T-helper 9 cell (primary cell): ENCODE data around the gene AMY2B.
A peak's percentile ranks its signal among the peaks of the same experiment; 100 is the strongest.
"Not testable (repeated sequence)": the region's sequence is repeated elsewhere in the genome, so short reads cannot be mapped to it uniquely, and the experiment has no call there.

Experiments used
- DNase-seq: peaks from one replicate; pipeline ENCODE4 v3.0.0-alpha.2; 2020
- total RNA-seq, 2 donors: gene quantifications; one replicate each; lab custom pipeline; 2026; lab: John Stamatoyannopoulos, UW

Gene AMY2B
- total RNA-seq = 17.6 to 17.9 reads per million in 2 donors

DNA sequence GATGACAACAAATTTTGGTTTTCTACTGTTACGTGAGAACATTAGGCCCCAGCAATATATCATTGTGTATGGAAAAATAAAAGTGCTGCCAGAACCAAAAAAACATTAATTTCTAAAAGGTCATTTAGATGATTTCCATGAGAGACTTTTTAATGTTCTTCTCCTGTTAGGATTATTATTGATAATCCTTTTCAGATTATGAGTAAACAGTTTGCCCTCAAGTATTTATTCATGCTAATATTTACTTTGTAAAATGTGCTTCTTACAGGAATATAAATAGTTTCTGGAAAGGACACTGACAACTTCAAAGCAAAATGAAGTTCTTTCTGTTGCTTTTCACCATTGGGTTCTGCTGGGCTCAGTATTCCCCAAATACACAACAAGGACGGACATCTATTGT lies at the start of gene AMY2B:
Gene AMY2B, plus strand, starts transcription at position 301 of the 400 bp plus-strand sequence. Its CDS starts 14 bp downstream, at position 315.
- DNase-seq = not testable (repeated sequence)

DNA sequence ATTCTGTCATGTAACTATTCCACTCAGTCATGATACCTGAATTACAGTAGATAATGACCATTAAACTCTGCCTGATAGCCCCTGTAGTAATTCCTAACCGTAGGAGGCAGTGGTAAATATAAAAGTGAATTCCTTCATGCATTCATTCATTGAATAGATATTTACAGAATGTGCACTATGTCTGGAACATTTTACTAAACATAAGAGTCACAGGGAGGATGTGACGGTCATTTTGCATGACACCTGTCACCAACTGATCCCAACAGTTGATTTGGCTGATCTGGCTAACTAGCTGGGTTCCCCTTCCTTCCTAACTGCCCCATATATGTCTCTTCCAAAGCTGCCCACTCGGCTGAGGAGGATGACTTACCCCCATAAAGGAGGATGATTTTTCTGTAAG lies 48.0 kb upstream of the AMY2B start:
- no peak for DNase-seq

DNA sequence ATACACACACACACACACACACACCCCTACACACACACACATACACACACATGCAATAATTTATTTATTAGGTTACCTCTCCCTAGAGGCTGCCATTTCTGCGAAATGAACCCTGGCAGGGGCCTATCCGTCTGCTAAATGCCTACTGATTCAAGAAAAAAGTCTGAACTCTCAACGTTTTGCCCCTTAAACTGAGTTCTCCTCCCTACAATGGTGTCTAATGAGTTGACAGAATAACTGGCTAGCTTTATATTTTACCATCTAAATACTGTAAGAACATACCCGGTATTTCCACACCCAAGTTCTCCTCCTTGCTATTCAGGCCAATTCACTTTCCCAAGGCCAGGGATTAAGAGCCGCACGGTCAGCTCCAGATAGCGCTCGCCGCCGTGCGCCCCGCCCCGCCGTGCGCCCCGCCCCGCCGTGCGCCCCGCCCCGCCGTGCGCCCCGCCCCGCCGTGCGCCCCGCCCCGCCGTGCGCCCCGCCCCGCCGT lies 46.2 kb upstream of the AMY2B start:
- DNase-seq = no peak

DNA sequence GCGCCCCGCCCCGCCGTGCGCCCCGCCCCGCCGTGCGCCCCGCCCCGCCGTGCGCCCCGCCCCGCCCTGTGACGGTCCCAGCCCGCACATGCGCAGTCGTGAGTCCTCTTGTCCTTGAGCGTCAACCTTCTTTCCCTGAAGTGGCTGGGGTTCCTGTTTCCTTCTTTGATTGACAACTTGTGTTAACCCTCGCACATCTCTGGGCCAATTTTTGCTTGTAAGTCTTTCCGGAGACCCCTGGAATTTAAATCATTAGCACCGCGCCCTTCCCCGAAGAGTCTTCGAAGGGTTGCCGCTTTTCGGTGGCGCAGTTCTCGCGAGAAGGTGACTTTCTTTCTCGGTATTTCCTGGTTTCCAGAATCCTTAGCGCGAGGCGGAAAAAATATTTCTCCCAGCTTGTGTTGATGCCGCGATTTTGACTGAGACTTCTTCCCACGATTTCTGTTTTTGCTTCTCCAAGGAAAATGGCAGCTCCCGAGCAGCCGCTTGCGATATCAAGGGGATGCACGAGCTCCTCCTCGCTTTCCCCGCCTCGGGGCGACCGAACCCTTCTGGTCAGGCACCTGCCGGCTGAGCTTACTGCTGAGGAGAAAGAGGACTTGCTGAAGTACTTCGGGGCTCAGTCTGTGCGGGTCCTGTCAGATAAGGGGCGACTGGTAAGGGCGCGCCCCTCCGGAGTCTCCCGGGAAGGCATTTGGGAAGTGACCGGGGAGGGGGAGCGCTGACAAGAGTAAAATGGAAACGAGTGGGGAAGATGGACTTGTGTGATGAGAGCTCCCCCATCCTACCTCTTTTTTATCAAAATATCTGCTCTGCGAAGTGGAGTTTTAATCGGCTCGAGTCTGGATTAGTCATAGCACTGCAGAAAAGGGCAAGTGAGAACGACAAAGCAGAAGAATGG lies 45.5 kb upstream of the AMY2B start, which contains the start of gene RNPC3:
Gene RNPC3, plus strand, starts transcription at position 93 of the 901 bp plus-strand sequence. Its CDS starts 372 bp downstream, at position 465.
- DNase-seq = peak; percentile 87

DNA sequence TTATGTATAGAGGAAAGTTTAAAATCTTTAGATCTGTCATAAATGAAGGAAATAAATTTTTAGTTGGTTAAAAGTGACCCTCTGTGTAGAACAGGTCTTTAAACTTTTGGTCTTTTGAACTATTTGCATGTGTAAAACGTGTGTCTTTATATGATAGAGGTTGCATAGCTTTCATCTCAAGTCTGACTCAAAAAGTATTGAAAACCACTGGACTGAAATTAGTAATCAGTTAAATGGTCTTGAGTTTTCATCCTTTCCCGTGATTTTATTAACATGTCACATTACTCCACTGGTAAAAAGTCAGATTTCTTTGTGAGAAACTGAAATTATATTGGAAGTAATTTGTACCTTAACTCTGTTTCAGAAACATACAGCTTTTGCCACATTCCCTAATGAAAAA lies 44.1 kb upstream of the AMY2B start:
- no peak for DNase-seq

DNA sequence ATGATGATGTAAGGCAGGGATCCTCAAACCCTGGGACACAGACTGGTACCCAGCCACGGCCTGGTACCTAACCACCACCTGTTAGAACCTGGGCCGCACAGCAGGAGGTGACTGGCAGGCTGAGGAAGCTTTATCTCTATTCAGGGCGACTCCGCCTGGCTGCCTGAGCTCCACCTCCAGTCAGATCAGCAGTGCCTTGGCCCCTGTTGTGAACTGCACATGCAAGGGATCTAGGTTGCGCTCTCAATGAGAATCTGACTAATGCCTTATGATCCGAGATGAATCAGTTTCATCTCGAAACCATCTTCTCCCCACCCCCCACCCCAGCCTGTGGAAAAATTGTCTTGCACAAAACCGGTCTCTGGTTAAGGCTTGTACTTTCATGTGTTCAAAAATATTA lies 41.6 kb upstream of the AMY2B start:
- no peak for DNase-seq

DNA sequence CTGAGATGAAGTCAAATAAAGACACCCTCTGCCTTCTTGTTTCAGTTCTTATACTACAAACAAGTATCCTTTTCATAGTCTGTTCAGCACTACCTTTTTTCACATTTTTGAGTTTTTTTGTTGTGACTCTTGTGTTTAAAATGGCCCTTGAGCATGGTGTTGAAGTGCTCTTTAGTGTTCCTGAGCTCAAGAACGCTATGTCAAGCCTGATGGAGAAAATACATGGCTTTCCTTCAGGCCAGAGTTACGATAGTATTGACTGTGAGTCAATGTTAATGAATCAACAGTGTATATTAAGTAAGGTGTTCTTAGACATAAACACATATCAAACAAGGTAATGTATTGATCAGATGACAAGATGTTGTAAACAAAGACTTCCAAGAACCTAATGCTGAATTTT lies 33.2 kb upstream of the AMY2B start:
- no peak for DNase-seq

DNA sequence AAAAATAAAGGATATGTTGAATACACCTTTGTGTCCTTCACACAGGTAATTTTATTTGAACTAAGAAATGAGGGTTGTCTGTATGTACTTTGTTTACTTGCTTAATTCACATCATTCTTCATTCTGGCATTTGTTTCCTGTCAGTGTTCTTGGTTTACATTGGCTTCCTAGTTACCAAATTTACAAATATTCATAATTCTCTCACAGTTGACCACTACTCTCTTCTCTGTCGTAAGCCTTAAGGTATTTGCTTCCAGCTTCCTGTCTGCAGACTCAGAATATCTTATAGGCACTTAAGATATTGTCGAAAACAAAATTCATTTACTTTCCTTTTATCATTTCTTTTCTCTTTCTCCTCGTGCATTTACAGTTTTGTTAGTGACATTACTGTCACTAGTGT lies 30.0 kb upstream of the AMY2B start:
- no peak for DNase-seq

DNA sequence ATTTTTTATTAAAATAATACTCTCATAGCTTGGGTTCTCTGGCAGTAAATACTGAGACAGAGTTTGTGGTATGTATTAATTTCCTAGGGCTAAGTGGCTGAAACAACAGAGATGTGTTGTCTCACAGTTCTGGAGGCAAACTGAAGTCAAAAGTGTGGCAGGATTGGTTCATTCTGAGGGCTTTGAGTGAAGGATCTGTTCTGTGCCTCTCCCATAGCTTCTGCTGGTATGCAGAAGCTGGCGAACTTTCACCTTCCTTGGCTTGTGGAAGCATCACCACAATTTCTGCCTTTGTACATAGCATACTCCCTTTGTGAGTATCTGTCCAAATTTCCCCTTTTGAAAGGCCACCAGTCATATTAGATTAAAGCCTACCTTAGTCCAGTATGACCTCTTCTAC lies 24.9 kb upstream of the AMY2B start:
- no peak for DNase-seq

DNA sequence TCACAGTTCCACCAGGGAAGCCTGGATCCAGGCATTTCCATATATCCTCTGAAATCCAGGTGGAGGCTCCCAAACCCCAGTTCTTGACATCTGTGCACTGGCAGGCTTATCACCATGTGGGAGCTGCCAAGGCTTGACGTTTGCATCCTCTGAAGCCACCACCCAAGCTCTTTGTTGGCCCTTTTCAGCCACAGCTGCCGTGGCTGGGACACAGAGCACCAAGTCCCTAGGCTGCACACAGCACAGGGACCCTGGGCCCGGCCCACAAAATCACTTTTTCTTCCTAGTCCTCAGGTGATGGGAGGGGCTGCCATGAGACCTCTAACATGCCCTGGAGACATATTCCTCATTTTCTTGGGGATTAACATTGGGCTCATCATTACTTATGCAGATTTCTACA lies 23.5 kb upstream of the AMY2B start:
- no peak for DNase-seq

DNA sequence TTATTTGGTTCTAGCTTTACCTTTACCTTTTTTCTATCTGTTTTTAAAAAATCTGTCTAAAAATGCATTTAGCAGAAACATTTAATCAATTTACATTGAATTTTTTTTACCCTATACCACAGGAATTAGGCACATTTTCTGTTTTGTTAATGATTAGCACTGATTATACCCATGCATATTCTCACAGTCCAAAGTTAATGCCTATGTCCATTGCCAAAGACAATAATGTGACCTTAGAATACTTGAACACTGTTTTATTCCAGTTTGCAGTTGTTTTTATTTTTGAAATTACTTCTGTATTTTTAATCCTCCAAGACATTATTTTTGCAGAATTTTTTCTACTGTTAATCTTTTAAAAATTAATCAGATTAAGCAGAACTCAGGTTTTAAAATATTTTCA lies 11.0 kb upstream of the AMY2B start:
- DNase-seq = no peak

DNA sequence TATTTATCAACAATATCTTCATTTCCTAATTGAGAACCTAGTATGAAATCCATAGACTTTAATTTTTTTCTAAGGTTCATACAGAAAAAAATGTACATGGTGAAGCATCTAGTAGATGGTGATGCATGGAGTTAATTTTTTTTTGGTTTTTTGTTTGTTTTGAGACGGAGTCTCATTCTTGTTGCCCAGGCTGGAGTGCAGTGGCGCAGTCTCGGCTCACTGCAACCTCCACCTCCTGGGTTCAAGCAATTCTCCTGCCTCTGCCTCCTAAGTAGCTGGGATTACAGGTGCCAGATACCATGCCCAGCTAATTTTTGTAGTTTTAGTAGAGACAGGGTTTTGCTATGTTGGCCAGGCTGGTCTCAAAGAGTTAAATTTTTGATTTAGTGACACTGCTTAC lies 10.3 kb upstream of the AMY2B start:
- not testable (repeated sequence) for DNase-seq

DNA sequence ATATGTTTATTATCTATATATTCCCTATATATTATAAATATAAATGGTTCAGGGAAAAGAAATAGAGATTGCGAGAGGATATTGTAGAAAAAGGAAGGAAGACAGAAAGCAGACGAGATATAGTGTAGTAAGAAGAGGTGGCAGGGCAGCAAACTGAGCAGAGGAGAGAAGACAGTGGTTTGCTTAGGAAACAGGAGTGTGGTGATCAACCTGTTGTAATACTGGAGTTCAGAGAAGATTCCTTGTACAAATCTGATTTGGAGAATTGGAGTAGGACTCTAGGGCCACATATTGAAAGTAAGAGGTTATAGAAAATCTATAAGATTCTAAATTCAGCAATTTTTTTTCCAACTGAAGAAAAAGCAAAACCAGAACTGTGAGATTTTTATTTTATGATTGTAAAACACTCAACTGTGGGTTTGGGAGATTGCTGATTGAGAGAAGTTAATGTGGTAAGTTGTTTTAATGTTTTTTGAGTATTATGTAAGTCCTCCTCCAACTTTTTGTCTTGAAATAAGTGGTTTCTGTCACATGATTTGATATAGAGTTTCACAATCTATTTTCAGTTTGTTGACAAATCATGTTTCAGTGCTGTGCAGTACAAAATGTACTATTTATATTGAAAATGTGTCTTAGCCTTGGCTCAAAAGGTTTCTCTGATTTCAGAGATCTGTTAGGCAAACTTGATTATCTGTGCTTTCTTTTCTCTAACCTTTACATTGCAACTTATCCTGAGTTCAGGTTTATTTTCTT lies 9.6 kb upstream of the AMY2B start:
- no peak for DNase-seq

DNA sequence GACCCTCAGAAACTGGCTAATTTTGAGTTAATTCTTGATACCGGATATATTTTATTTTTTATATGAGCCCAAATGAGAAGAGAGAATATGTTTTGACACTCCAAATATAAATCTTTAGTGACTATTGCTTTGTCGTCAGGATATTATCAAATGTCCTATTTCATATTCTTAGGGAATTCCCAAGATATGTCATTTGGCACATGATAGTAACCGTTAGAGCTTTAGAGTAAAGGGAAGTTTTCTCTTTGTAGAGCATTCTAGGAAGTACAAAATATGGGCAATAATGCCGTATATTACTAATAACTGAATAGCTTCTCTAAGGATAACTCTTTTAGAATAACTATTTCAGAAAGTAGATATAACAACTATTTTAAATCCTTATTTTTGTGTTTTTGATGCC lies 8.3 kb upstream of the AMY2B start:
- no peak for DNase-seq

DNA sequence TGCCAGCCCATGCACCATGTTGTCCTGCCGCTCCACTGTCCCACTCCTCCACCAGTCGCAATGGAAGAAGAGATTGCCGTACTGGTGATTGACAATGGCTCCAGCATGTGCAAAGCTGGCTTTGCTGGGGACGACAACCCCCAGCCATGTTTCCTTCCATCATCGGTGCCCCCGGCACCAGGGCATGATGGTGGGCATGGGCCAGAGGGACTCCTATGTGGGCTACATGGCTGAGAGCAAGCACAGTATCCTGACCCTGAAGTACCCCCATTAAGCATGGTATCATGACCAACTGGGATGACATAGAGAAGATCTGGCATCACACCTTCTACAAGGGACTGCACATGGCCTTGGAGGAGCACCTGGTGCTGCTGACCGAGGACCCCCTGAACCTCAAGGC lies 1.9 kb upstream of the AMY2B start:
- DNase-seq = no peak

DNA sequence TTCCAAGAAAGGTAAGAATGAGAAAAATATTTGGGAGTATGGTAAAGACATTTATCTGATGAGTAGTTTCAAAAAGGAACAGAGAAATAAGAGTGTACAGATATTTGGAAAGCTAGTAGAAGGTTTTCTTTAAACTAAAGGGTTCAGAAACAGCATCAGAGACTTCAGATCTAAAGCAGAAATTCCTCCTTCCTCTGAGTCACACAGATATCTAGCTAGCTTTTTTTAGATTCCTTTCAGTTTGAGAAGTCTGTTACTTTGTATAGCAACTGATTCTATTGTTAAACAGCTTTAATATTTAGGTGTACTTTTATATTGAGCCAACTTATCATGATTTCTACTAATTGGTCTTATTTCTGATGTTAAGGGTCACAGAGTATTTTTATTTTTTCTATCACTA lies 4.7 kb downstream of the AMY2B start:
- no peak for DNase-seq

DNA sequence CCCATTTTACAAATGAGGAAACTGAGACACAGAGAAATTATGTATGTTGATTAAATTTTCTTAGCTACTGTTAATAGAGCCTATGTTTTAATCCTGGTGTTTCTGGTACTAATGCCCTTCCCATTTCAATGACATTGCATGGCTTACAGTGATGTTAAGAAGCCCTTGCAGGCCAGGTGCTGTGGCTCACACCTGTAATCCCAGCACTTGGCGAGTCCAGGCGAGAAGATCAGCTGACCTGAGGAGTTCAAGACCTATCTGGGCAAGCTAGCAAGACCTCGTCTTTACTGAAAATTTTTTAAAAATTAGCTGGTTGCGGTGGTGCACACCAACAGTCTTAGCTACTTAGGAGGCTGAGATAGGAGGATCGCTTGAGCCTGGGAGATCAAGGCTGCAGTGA lies 5.4 kb downstream of the AMY2B start:
- not testable (repeated sequence) for DNase-seq

DNA sequence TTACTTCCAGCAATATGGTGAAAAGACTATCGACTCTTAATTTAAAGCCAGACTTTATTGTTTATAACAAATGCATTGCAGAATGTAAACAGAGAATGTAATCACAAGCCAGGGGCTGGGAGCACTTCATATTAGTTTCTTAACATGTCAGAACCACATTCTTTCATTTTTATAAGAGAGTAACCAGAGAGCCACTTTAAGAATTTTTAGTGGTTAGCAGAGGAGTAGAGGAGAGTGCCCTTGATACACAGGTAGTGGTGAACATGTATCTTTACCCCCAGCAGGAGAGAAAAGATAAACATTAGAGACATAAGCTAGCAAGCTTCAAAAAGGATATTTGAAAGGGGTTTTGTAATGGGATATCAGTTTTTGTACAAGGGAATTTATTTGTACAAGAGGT lies 11.1 kb downstream of the AMY2B start:
- DNase-seq = no peak

DNA sequence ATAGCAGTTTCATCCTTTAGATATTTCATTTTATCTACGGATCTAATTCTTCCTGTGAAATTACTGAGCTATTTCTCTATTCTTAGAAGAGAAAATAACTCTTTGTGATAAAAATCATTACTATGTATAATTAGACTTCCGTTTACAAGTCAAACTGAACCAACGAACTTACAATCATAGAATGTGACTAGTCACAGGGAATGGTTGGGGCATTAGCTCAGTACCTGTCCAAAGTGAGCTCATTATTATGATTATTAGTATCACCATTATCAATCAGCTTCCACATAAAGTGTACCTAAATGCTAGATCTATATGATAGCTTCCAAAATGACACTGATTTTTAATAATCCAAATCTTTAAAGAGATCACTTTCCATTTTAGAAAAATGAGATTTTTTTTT lies 12.5 kb downstream of the AMY2B start:
- DNase-seq = no peak

DNA sequence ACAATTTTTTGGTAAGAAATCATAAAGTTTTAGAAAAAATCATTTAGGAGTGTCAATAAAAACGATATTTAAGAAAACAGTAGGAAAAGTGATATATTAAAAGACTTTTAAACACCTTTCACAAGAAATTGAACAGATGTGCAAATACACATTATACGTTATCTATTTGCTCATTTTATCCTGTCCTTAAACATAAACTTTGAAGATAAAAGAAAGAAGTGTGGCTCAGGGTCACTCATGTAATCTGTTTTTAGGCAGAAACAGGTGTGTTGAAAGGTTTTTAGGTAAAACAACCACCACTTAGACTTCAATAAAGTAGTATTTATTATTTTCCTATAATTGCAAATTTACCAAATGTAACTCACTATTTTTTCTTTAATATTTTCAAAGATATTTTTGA lies 13.1 kb downstream of the AMY2B start:
- DNase-seq = no peak

DNA sequence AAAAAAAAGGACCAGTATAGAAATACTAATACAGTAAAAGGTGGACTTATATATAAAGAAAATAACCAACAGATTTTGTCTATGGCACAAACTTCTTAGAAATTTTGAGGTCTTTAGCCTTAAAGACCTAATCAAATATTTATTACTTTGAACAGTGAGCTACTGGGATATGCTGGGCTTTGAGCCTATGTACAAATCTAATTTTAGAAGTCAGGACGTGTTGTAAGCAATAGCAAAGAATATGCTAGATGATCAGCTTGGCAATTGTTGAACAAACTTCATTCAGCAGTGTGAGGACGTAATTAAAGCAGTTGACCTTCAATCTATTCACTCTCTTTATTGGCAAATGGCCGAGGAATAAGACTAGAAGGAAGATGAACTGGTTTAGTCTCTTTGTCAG lies 31.4 kb downstream of the AMY2B start:
- not testable (repeated sequence) for DNase-seq

DNA sequence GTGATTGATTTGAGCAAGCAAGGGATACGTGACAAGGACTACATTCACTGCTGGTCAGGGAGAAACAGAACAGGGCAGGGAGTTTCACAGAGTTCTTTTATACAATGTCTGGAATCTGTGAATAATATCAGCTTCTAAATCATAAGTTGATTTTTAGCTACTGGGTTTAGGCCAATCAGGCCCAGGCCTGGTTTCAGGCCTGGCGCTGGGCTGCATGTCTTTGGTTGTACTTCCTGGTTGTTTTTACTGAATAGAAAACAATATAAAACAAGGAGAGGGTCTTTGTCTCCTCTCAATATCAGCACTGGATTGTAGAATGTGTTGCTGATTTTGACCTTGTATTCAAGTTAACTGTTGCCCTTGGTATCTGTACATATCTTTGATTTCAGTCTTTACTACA lies 45.0 kb downstream of the AMY2B start:
- DNase-seq = no peak

DNA sequence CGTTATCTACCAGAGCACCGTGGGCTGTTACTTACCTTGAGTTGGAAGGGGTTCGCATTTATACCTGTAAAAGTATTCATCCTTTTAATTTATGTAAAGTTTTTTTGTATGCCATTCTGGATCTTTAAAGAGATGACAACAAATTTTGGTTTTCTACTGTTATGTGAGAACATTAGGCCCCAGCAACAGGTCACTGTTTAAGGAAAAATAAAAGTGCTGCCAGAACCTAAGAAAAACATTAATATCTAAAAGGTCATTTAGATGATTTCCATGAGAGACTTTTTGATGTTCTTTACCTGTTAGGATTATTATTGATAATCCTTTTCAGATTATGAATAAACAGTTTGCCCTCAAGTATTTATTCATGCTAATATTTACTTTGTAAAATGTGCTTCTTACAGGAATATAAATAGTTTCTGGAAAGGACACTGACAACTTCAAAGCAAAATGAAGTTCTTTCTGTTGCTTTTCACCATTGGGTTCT lies 45.6 kb downstream of the AMY2B start, which contains the start of gene AMY2A:
Gene AMY2A, plus strand, starts transcription at position 434 of the 484 bp plus-strand sequence. Its CDS starts 14 bp downstream, at position 448.
- DNase-seq = not testable (repeated sequence)
